Measurements from ENCODE around the gene CERK.
"Not testable (repeated sequence)": the region's sequence is repeated elsewhere in the genome, so short reads cannot be mapped to it uniquely, and the experiment has no call there.

CERK gene

DNA sequence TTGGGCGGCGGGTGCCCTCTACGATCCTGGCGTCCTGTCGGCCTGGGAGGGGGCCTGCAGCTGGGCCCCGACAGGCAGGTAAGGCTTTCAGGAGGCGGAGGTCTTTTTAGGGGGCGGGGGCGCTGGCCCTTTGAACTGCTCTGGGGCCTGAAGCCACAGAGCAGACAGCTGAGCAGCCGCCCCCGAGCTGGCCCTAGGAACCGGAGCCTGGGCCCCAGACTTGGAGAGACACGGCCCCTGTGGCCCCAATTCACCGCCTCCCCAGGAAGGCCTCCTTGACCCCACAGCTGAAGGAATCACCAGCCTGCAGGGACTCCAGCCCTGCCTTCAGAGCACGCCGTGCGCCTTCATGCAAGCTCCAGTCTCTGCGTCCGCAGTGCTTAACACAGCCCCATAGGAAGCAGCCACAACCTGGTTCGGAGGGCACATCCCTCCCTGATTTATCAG lies 618 bp upstream of the CERK start:
- intact Hi-C loops (cut with DNase I): loop anchor here (10.0 kb wide), 1 partner anchor 154 kb away; no protein-coding TSS in a partner anchor
- peak in 9 of 42 donors; percentile 14 to 27 (median 23) for DNase-seq

DNA sequence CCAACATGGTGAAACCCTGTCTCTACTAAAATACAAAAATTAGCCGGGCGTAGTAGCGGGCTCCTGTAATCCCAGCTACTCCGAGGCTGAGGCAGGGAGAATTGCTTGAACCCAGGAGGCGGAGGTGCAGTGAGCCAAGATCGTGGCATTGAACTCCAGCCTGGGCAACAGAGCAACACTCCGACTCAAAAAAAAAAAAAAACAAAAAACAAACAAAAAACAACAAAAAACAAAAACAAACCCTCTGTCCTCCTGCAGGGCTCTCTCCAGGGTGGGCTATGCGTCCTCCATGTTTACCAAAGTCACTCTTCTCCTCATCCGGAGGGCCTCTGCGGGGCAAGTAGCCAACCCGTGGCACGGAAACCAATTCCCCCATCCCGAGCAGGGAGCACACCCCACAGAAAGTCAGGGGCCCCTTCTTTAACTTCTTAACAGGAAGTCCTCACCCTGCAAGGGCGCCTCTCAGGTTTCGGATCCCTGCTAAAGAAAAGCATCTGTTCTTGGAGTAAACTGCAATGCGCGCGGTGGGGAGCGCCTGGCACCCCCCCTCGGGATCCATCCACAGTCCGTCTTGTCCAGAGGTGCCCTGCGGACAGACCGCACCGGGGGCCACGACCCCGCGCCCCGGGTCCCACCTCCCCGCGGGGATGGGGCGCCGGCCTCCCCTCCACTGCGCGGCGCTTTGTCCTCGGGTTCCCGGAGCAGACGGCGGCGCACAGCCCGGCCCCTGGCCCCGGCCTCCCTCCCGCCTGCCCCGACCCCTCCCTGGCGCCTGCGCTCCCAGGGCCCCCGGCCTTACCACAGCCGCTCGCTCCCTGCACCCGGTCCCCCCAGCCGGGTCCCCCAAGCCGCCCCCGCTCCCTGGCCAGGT lies 712 bp downstream of the CERK start:
- intact Hi-C loops (cut with DNase I): loop anchor here (10.0 kb wide), 1 partner anchor 153 kb away; no protein-coding TSS in a partner anchor
- DNase-seq: peak in 36 of 42 donors; percentile 23 to 76 (median 47)

DNA sequence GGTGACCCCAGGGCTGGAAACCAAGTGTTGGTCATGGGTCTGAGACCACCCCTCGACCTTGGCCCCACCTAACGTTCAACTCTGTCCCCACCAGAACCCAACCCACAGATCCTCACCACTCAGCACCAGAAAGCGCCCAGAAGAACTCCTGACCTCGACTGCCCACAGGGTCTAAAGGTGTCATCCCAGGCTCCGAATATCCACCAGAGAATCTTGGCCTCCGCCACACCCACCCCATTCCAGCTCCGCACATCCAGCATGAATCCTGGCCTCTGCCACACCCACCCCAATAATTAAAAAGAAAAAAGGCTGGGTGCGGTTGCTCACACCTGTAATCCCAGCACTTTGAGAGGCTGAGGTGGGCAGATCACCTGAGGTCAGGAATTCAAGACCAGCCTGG lies 1.3 kb downstream of the CERK start:
- no peak for DNase-seq
- intact Hi-C loops (cut with DNase I): loop anchor here (10.0 kb wide), 1 partner anchor 152 kb away; no protein-coding TSS in a partner anchor

DNA sequence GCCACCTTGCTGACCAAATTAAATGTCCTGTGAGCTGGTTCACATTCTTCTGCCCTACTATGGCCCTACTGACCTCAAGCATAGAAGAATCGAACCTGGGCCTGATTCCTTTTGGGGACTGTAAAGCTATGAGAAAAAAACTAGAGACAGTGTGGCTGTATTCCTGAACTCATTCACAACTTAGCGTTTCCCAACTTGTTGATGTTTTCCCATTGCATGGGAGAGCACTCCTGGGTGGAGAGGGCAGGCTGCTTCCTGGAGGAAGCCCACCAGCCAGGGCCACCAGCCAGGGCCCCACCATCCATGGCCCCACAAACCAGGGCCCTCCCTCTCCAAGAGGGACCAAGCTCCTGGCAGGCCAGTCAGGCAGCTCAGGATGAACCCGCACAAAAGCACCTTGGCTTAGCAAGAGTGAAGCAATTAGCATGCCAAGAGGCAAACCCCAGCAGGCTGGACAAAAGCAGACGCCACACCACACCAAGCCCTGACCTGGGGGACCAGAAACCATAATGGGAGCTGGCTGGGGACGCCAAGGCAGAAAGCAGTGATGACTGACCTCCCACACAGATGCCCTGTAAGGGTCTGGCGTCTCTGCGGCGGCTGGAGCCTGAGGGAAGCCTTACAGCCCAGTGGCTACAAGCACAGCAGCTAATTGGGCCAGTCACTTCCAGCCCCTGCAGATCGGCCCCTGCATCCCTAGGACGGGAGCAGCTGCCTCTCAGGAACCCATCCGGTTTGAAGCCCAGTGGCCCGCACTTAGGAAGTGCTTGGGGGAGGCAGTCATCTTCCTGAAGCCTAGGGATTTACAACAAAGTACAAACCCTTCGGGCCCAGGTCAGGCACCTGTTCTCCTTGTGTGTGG lies 2.1 kb downstream of the CERK start:
- DNase-seq: peak in 2 of 42 donors; percentile 25 to 48
- intact Hi-C loops (cut with DNase I): loop anchor here (10.0 kb wide), 1 partner anchor 151 kb away; no protein-coding TSS in a partner anchor

DNA sequence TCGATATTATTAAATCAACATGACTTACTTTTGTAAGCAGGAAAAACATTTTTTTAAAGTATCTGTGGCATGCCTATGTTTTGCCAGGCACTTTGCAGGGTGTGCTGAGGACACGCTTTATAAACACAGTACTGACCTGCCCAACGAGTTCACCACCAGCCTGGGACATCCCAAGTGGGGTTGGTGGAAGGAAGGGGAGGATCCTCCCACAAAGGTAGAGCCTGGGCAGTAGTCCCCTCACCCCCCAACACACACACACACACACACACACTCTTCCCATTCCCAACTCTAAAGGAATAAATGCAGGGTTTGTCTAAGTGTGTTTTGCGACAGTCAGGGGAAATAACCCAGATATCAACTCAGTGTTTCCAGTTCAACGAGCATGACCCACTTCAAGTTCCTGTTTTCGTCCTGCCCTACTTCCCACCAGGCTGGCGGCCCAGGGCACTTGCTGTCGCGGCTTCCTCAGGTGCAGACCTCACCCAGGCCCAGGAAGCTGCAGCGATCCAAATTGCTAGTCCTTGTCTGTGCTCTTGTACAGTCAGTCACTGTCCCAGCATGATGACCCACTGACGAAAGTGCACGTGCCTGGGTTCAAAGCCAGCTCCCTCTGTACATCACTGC lies 3.1 kb downstream of the CERK start:
- intact Hi-C loops (cut with DNase I): loop anchor here (10.0 kb wide), 1 partner anchor 150 kb away; no protein-coding TSS in a partner anchor
- DNase-seq: peak in 13 of 42 donors; percentile 17 to 54 (median 35)

DNA sequence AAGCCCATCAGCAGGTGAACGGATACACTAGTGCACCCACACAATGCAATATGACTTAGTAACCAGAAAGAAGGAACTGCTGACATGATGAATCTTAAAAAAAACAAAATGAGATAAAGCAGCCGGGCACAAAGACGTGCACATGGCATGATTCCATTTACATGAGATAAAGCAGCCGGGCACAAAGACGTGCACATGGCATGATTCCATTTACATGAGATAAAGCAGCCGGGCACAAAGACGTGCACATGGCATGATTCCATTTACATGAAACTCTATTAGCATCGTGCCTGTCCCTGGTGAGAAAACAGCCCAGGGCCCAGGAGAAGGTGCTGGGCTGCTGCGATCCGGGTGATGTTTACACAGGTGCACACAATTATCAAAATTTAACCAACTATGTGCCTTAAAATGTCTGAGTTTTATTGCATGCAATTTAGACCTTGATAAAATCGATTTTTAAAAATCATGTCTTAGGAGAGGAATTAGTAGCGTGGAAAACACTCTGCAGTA lies 3.8 kb downstream of the CERK start:
- not testable (repeated sequence) for DNase-seq
- intact Hi-C loops (cut with DNase I): loop anchor here (10.0 kb wide), 1 partner anchor 149 kb away; no protein-coding TSS in a partner anchor

DNA sequence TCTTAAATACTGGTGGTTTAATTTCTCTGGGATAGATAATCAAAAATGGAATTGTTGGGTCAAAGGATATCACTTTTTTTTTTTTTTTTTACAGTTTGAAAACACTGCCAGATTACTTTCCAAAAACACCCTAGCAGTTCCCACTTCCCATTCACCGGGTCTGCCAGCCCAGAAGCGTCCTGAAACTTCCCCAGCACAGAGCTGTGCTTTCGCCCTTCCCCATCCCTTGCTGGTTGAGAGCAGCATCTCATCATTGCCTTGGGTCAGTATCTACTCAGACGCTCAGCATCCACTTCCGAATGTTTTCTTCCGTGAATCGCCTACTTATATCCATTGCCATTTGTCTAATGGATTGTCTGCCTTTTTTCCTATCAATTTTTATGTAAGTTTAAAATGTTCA lies 5.5 kb downstream of the CERK start:
- DNase-seq: peak in 2 of 42 donors; percentile 21 to 47
- intact Hi-C loops (cut with DNase I): loop anchor here (10.0 kb wide), 1 partner anchor 148 kb away; no protein-coding TSS in a partner anchor

DNA sequence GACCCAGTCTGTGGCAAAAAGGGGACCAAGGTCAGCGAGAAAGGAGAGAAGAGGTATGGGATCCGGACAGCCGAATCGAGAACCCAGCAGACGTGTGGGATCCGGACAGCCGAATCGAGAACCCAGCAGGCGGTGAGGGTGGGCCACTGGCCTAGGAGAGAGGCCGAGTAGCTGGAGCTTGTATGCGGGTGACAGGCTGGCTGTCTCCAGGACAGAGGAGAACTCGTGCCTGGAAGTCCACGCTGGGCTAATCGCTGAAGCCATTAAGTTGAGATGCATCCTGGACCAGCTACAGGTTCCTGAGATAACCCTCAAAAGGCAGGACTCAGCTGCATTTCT lies 6.0 kb downstream of the CERK start:
- no peak for DNase-seq
- intact Hi-C loops (cut with DNase I): loop anchor here (10.0 kb wide), 1 partner anchor 147 kb away; no protein-coding TSS in a partner anchor

DNA sequence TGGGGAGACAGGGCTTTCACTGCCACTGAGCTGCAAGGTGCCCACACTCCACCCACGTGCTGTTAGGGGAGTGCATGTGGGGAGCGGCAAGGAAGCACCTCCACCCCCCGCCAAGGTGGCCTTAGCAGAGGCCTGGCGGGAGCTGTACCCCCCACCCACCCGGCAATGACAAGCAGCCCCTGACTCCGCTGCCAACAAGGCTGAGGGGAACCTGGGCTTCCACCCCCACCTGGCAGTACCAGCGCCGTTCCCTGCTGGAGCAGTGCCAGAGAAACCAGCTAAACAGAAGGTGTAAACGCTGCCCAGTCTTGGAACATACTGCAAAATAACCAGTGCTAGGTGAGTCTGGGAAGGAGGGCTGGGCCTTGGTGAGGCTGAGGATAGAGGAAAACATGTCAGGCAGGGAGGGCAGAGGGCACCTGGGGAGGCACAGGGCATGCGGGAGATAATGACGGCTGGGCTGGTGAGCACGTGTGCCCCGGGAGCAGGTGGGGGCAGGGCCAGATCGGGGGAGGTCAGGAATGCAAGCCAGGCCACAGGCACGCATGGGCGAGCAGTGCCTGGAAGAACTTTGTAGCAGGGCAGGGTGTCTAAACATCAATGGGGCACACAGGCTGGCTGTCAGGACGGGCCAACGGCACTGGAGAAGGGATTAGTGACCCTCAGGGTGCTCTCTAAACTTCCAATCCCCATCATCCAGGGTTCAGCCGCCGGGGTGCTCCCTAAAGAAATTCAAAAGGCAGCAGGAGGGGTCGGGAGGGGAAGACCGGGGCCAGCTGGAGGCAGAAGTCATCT lies 6.6 kb downstream of the CERK start:
- DNase-seq: no peak

DNA sequence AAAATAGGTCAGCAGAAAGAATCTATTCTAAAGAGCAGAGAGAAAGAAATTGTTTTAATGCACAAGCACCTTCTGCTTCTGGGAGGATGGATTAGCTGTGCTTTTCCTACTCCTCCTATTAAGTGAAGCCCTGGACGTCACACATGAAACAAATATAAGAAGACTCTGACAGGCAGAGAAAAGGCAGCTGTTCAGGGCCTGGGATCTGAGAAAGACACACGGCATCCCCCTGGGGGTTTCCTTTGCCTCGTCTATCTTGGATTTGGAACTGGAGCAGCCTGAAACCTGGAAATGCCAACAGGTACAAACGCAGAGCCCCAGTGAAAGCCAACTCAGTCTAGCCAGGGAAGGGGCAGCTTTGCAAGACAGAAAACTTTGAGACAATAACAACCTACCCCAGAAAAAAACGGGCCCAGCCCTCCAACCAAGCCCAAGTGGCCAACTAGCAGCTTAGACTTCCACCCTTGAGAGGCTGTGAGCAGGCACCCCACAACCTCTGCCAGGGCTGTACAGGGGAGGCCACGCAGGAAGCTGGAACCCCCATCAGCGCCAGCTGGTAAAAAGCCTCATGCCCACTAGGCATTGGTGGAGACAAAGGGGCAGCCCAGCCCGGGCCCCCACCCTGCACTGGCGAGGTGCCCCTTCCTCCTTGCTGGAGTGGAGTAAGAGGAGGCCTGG lies 7.3 kb downstream of the CERK start:
- intact Hi-C loops (cut with DNase I): loop anchor here (10.0 kb wide), 1 partner anchor 146 kb away; no protein-coding TSS in a partner anchor
- DNase-seq: no peak

More for the DNA sequence above, 6.6 kb downstream of the CERK start:
- intact Hi-C loops (cut with DNase I): loop anchor here (10.0 kb wide), 1 partner anchor 147 kb away; no protein-coding TSS in a partner anchor

DNA sequence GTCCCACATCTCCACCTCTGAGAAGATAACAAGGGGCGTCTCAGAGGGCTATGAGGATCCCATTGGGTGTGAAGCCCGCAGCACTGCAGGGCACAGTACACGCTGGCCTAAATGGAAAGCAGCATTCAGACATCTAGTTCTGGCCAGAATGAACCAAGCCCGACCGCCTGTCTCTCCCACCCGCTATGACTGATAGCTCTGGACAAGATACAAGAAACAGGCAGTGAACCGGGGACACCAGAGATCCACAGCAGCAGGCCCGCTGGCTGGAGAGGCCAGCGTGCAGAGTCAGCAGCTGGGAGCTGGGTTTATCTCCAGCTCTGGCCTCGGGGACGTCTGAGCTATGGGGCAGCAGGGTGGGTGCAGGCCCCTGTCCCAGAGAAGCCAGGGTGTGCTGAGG lies 9.6 kb downstream of the CERK start:
- intact Hi-C loops (cut with DNase I): no loop called here
- DNase-seq: no peak

DNA sequence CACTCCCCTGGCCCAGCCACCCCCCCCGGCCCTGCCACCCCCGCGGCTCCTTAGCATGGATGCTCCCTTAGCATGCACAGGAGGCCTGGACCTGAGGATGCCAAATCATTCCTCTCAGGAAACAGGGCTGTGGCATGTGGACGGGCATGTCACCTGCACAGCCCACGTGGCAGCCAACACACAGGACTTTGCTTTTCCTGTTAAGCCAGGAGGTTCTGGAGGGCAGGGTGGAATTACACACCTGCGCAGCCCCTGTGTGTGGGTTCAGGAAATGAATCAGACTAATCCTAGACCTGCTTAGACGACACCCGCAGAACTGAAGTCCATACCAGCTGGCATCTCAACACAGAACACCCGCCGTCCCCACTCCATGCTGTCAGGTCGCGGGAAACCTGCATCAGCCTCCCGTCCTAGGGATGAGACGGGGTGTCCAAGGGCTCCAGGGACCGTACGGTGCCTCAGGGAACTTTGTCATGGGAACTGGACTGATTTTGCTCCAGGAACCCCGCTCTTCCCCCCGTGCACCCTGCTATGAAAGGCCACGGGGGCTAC lies 10.2 kb downstream of the CERK start:
- DNase-seq: no peak
- intact Hi-C loops (cut with DNase I): no loop called here

DNA sequence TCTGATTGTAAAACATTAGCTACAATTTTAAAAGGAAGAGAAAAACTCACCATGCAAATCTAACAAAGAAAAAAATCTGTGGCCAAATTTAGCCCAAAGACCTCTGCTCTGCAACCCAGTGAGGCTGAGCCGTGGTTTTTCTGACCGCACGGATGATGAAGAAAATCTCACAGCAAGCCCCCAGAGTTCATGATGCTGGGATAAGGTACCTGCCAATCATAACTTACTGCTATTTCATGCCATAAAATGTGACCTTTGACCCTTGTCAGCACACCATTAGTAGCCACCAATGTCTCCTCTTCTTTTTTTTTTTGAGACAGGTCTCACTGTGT lies 11.1 kb downstream of the CERK start:
- intact Hi-C loops (cut with DNase I): no loop called here
- no peak for DNase-seq

DNA sequence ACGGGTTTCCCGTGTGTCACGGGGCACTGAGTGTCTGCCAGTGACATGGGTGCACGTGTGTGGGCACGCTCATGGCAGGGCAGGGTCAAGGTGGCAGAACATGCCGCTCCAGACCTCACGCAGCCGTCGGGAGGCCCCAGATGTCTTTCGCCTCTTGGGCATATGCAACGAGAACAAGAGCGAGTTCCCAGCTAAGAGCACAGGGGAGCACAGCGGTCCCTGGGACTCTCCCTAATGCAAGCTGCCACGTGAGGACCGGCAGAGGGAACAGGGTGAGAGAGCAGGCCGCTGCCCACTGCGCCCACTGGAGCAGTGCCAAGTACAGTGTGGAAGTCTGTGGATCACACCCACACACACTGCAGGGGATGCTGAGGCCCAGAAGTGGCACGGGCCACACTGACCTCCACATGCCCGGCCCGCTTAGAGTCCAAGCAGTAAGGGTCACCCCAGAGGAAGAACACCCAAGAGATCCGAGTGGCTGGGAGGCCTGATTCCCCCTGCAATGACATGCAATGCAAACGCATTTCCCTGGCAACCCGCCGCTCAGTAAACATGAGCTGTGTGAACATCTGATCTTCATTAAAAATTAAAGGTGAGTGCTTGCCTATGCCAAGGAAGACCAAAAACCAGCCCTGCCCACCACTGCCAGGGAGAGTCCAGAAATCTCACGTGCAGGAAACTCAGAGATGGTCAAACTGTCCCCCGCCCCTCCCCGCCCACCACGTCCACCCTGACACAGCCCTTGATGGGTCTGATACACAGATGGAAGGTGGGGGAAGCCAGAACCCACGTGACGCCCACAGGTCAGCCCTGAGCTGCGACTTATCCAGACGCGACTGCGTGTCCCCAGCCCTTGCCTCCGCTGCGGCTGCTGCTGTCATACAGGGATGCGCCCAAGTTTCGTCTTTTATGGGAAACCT lies 11.7 kb downstream of the CERK start:
- DNase-seq: no peak
- intact Hi-C loops (cut with DNase I): no loop called here

DNA sequence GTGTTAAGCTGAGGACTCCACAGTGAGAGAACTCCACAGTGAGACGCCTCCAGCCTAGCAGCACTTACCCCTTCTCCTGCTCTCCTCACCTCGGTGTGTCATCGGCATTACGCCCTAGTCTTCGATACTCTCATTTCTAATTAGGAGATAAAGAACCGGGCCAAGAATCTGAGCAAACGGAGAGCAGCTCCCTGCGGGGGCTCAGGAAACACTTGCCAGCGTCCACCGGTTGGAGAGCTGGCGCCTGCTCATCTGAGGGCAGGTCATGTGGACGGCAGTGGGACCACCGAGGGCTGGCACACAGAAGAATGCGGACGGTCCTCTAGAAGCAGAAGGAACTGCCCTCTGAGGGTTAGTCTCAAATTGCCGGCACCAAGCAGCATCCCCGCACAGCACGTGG lies 13.0 kb downstream of the CERK start:
- intact Hi-C loops (cut with DNase I): no loop called here
- no peak for DNase-seq

DNA sequence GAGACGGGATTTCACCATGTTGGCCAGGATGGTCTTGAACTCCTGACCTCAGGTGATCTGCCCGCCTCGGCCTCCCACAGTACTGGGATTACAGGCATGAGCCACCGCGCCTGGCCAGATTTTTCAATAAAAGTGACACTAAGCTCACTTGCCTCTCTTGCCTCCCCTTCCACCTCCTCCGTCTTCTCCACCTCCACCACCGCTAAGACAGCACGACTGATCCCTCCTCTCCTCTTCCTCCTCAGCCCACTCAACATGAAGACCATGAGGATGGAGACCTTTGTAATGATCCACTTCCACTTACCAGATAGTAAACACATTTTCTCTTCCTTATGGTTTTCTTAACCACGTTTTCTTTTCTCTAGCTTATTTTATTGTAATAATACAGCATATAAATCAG lies 14.2 kb downstream of the CERK start:
- intact Hi-C loops (cut with DNase I): no loop called here
- no peak for DNase-seq
